A673 (cell line): Measurements from ENCODE around the gene STUB1.

Source experiments
- EZH2 ChIP-seq: fragments of 200-600 bp; sonication (generic); IDR thresholded peaks from 2 replicates; pipeline ENCODE4 v1.6.1; 2017; ENCODE audit warnings: borderline replicate concordance, low read depth, mild to moderate bottlenecking, mixed read lengths, antibody characterized with exemption, low read length; ENCODE audit not compliant: poor library complexity, severe bottlenecking
- TF ChIP-seq, protein P1 (sequence below): fragments of 300-800, 200-600 bp; sonication (generic); conservative IDR thresholded peaks from 2 replicates; pipeline ENCODE4 v1.5.1; 2017; ENCODE audit warnings: low read depth, mild to moderate bottlenecking, antibody characterized with exemption, low read length, moderate library complexity, mixed read lengths

DNA sequence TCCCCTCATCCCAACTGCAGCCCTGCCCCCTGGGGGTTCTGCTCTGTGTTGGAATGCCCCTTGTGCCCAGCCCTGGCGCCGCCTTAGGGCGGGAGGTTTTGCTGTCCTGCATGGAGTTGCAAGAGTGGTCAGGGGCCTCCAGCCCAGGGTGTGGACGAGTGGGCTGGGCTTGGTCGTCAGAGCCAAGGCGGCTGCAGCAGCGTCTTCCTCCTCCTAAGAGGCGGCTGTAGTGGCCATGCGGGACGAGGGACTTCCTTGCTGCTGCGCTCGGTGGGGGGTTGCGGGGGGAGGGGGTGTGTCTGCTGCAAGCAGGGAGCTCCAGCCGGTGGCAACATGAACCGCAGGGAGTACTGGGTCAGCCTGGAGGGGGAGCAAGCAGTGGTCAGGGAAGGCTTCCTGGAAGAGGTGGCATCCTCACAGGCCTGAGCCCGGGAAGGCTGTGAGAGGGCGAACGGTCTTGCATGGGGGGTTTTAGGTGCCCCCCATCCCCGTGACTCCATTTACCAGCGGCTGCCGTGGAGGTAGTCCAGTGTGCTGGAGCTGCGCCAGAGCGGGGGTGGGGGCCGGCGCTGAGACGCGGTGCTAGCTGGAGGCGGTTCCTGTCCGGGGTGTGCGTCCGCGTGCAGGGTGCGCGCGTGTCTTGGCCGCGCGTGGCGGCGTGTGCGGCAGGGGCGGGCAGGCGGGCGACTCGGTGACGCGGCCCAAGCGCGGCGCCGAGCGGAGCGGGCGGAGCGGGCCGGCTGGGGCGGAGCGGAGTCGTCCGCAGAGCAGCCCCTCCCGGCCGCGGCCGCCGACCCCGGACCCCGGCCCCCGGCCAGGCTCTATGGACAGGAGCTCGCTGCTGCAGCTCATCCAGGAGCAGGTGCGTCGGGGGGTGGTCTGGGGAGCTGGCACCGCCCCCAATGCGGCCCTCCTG, 5.0 kb upstream of the STUB1 start, which contains the start of gene RHBDL1:
- TF ChIP-seq EZH2: no peak
- TF ChIP-seq, protein P1, sequence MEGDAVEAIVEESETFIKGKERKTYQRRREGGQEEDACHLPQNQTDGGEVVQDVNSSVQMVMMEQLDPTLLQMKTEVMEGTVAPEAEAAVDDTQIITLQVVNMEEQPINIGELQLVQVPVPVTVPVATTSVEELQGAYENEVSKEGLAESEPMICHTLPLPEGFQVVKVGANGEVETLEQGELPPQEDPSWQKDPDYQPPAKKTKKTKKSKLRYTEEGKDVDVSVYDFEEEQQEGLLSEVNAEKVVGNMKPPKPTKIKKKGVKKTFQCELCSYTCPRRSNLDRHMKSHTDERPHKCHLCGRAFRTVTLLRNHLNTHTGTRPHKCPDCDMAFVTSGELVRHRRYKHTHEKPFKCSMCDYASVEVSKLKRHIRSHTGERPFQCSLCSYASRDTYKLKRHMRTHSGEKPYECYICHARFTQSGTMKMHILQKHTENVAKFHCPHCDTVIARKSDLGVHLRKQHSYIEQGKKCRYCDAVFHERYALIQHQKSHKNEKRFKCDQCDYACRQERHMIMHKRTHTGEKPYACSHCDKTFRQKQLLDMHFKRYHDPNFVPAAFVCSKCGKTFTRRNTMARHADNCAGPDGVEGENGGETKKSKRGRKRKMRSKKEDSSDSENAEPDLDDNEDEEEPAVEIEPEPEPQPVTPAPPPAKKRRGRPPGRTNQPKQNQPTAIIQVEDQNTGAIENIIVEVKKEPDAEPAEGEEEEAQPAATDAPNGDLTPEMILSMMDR: no peak
